ENCODE data around the gene RCOR2. TPM values are rescaled to one million over a fixed set of nuclear protein-coding genes. Genes with fewer than 3 reads are reported as not detected.

The RCOR2 gene
- total and polyA plus RNA-seq, 2 donors (not counting 1 experiment from before 2014, with no cell fraction given): 1.8 to 5.6 TPM

GRCh38 chr11:63883791-63884190 is 33.2 kb downstream of the RCOR2 start:
- peaks cover 36% of the 10 kb centered on the region for H3K79me2 ChIP-seq (ENCODE audit: control insufficient read depth, insufficient read depth, low read length)

DNA sequence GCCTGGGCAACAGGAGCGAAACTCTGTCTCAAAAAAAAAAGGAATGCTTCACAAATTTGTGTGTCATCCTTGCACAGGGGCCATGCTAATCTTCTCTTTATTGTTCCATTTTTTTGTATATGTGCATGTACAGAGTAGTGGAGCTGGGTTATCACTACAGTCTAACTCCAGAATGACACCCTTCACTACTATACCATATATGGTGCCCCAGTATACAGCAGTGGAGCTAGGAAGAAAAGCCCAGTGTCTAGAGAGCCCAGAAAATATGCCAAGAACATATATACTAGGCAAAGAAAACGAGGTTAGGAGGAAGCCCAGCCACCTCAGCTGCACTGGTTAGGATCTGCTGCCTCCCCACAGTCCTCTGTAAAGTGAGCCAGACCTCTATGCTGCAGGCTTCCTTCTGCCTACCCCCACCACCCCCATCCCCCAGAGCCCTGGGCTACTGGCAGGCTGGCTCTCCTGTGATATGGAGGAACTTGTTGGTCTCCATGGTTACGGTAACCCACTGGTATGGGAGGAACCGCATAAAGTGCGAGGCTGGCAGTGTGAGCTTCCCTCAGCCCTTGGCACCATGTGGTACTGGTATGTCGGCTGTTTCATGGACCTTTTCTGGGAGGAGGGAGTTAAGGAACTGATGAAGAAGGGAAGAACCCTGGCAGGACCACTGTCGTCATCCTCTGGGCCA is 34.3 kb downstream of the RCOR2 start:
- no peaks in the 10 kb centered on the region for H3K36me3 ChIP-seq (ENCODE audit: control insufficient read depth, insufficient read depth, low read length)
- no peaks in the 10 kb centered on the region for H4K20me1 ChIP-seq (ENCODE audit: control insufficient read depth, extremely low read depth, insufficient read depth, low read length)
- peak in 1 of 2 donors; percentile 30 for DNase-seq (ENCODE audit: low read depth in 2 of 2)
- no peak overlapping the region for H3K9ac ChIP-seq (ENCODE audit: insufficient read depth, low read length)
- H3K9me3 ChIP-seq (ENCODE audit: control insufficient read depth, insufficient read depth, low read depth, low read length): no peaks in the 10 kb centered on the region
- H3K4me3 ChIP-seq (replicated peaks in 1 of 4; ENCODE audit: control extremely low read depth in 1 of 4, insufficient read depth in 1 of 4, low read depth in 3 of 4, low read length in 4 of 4): no peak overlapping the region
- no peak overlapping the region for H3K27ac ChIP-seq (ENCODE audit: insufficient read depth, low read length)
- no peak overlapping the region for H3K4me2 ChIP-seq (ENCODE audit: extremely low read depth, insufficient read depth, low read length)
- H3K27me3 ChIP-seq (ENCODE audit: control insufficient read depth, insufficient read depth, low read length): no peaks in the 10 kb centered on the region
- H3K4me1 ChIP-seq (ENCODE audit: control insufficient read depth, extremely low read depth, insufficient read depth, low read length): peaks cover 19% of the 10 kb centered on the region
- no peak overlapping the region for H2AFZ ChIP-seq (ENCODE audit: low read length)
- peaks cover 36% of the 10 kb centered on the region for H3K79me2 ChIP-seq (ENCODE audit: control insufficient read depth, insufficient read depth, low read length)
- TF ChIP-seq EZH2 (IDR thresholded peaks at IDR 0.05; ENCODE audit: low read length, missing control alignments) (no peak), CTCF (conservative IDR thresholded peaks at IDR 0.05 in 1 of 2, IDR thresholded peaks at IDR 0.05 in 1 of 2; ENCODE audit: low read depth in 1 of 2, low read length in 2 of 2) (no peak)

More at GRCh38 chr11:63883791-63884190, 33.2 kb downstream of the RCOR2 start:
- Histone ChIP-seq H3K27ac (ENCODE audit: insufficient read depth, low read length) (no peak overlapping the region), H3K4me3 (replicated peaks in 1 of 4; ENCODE audit: control extremely low read depth in 1 of 4, insufficient read depth in 1 of 4, low read depth in 3 of 4, low read length in 4 of 4) (no peak overlapping the region), H3K27me3 (ENCODE audit: control insufficient read depth, insufficient read depth, low read length) (no peaks in the 10 kb centered on the region), H3K4me1 (ENCODE audit: control insufficient read depth, extremely low read depth, insufficient read depth, low read length) (peaks cover 19% of the 10 kb centered on the region), H4K20me1 (ENCODE audit: control insufficient read depth, extremely low read depth, insufficient read depth, low read length) (no peaks in the 10 kb centered on the region), H3K36me3 (ENCODE audit: control insufficient read depth, insufficient read depth, low read length) (no peaks in the 10 kb centered on the region), H3K9me3 (ENCODE audit: control insufficient read depth, insufficient read depth, low read depth, low read length) (no peaks in the 10 kb centered on the region), H2AFZ (ENCODE audit: low read length) (no peak overlapping the region), H3K9ac (ENCODE audit: insufficient read depth, low read length) (no peak overlapping the region), H3K4me2 (ENCODE audit: extremely low read depth, insufficient read depth, low read length) (no peak overlapping the region)
- no peak for DNase-seq (ENCODE audit: low read depth in 2 of 2)
- TF ChIP-seq CTCF (conservative IDR thresholded peaks at IDR 0.05 in 1 of 2, IDR thresholded peaks at IDR 0.05 in 1 of 2; ENCODE audit: low read depth in 1 of 2, low read length in 2 of 2) (no peak), EZH2 (IDR thresholded peaks at IDR 0.05; ENCODE audit: low read length, missing control alignments) (no peak)

GRCh38 chr11:63880403-63880790 is 36.6 kb downstream of the RCOR2 start:
- no peak overlapping the region for H3K9ac ChIP-seq (ENCODE audit: insufficient read depth, low read length)

More at GRCh38 chr11:63880403-63880790, 36.6 kb downstream of the RCOR2 start:
- H2AFZ ChIP-seq (ENCODE audit: low read length): no peak overlapping the region
- H3K9me3 ChIP-seq (ENCODE audit: control insufficient read depth, insufficient read depth, low read depth, low read length): no peaks in the 10 kb centered on the region
- no peaks in the 10 kb centered on the region for H3K36me3 ChIP-seq (ENCODE audit: control insufficient read depth, insufficient read depth, low read length)
- no peak overlapping the region for H3K27ac ChIP-seq (ENCODE audit: insufficient read depth, low read length)
- no peak for DNase-seq (ENCODE audit: low read depth in 2 of 2)
- no peaks in the 10 kb centered on the region for H4K20me1 ChIP-seq (ENCODE audit: control insufficient read depth, extremely low read depth, insufficient read depth, low read length)
- H3K27me3 ChIP-seq (ENCODE audit: control insufficient read depth, insufficient read depth, low read length): no peaks in the 10 kb centered on the region
- peak overlapping the region in 1 of 4 experiments; percentile 7 for H3K4me3 ChIP-seq (replicated peaks in 1 of 4; ENCODE audit: control extremely low read depth in 1 of 4, insufficient read depth in 1 of 4, low read depth in 3 of 4, low read length in 4 of 4)
- peaks cover 49% of the 10 kb centered on the region for H3K79me2 ChIP-seq (ENCODE audit: control insufficient read depth, insufficient read depth, low read length)
- H3K4me1 ChIP-seq (ENCODE audit: control insufficient read depth, extremely low read depth, insufficient read depth, low read length): peaks cover 14% of the 10 kb centered on the region
- peak overlapping the region; percentile 52 for H3K4me2 ChIP-seq (ENCODE audit: extremely low read depth, insufficient read depth, low read length)
- TF ChIP-seq CTCF (conservative IDR thresholded peaks at IDR 0.05 in 1 of 2, IDR thresholded peaks at IDR 0.05 in 1 of 2; ENCODE audit: low read depth in 1 of 2, low read length in 2 of 2) (no peak), EZH2 (IDR thresholded peaks at IDR 0.05; ENCODE audit: low read length, missing control alignments) (no peak)
